Activated CD4-positive, alpha-beta T cell treated with anti-CD3 and anti-CD28 coated beads, Interleukin-2, Interleukin-6, amounts not matched to agents 100 ng/mL and 50 ng/mL, durations not matched to agents 16 hours and 8 hours (primary cell): ENCODE measurements around the gene CCZ1B.
"Not testable (repeated sequence)": the region's sequence is repeated elsewhere in the genome, so short reads cannot be mapped to it uniquely, and the experiment has no call there.

Experiments used
- DNase-seq: peaks from one replicate; pipeline ENCODE4 v3.0.0-alpha.2; 2020

The CCZ1B gene

DNA sequence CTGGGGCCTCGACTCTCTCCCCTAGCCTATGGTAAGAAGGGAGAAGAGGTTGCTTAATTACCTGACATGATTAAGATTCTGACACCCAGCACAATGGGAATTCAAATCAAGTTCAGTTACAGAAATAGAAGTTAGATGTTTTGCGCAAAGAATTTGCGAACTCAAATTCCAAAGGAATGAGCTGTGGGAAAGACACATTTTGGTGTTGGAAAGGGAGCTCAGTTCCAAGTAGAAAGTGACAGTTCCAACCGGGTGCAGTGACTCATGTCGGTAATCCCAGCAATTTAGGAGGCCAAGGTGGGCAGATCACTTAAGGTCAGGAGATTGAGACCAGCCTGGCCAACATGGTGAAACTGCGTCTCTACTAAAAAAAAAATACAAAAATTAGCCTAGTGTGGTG, 4.0 kb upstream of the CCZ1B start:
- DNase-seq, result not testable (repeated sequence)

- DNase-seq, result not testable (repeated sequence)
These were observed 3.5 kb upstream of the CCZ1B start for GRCh38 chr7:6829616-6830015.

- DNase-seq, result not testable (repeated sequence)
These were observed 1.1 kb upstream of the CCZ1B start for GRCh38 chr7:6827180-6827579.

GRCh38 chr7:6825236-6826125, 594 bp downstream of the CCZ1B start:
- not testable (repeated sequence) for DNase-seq

GRCh38 chr7:6821622-6822021, 4.5 kb downstream of the CCZ1B start:
- DNase-seq, result not testable (repeated sequence)

DNA sequence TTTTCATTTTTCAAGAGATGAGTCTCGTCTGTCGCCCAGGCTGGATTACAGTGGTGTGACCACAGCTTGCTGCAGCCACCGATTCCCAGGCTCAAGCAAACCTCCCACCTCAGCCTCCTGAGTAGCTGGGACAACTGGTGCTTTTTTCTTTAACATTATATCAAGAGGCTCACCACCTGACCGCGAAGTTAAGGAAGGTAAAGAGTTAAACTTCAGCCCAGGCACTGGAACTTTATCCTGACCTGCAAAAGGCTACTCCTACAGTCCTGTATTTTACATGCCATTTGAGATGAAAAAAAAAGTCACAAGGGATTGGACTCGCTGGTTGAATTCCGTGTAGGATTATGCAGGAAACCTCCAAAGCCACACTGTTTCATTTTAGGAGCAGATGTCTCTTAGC, 10.6 kb downstream of the CCZ1B start:
- DNase-seq, result not testable (repeated sequence)

DNA sequence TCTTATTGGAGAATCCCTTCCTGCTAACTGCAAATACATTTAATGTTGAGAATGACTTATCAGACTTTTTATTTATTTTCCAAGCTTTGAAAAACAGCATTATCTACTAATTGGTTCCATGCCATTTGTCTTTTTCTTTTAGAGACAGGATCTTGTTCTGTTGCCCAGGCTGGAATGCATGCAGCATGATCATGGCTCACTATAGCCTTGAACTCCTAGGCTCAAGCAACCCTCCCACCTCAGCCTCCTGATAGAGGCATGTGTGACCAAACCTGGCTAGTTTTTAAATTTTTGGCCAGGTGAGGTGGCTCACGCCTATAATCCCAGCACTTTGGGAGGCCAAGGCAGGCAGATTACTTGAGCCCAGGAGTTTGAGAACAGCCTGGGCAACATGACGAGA, 13.1 kb downstream of the CCZ1B start:
- not testable (repeated sequence) for DNase-seq

- DNase-seq, result not testable (repeated sequence)
These were observed 18.1 kb downstream of the CCZ1B start for GRCh38 chr7:6807959-6808358.

GRCh38 chr7:6807393-6807918, 18.6 kb downstream of the CCZ1B start:
- DNase-seq, result not testable (repeated sequence)

DNA sequence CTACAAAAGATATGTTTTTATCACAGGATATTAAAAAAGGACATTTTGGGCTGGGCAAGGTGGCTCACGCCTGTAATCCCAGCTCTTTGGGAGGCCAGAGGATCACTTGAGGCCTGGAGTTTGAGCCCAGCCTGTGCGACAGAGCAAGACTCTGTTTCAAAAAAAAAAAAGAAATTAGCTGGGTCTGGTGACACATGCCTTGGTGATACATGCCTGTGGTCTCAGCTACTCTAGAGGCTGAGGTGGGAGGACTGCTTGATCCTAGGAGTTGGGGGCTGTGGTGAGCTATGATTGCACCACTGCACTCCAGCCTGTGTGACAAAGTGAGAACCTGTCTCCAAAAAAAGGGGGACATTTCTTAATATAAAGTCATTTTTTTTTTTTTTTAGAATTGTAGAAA, 25.7 kb downstream of the CCZ1B start:
- not testable (repeated sequence) for DNase-seq

DNA sequence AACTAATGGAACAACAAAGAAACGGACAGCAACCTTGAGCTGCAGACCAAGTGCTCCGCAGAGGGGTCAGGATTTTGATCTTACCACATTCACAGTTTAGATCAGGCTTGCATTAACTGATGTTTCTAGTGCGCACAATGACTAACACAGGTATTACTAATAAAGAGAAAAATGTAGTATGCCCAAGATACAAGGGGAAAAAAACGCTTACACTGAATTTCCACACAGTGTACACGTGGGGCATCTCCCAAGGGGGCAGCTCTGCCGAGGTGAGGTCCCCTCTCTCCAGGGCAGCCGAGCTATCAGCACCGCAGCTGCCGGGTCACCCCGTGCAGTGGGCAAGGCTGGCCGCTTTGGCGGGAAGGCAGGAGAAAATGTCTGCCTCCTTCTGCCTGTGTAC, 26.2 kb downstream of the CCZ1B start:
- DNase-seq, result not testable (repeated sequence)

DNA sequence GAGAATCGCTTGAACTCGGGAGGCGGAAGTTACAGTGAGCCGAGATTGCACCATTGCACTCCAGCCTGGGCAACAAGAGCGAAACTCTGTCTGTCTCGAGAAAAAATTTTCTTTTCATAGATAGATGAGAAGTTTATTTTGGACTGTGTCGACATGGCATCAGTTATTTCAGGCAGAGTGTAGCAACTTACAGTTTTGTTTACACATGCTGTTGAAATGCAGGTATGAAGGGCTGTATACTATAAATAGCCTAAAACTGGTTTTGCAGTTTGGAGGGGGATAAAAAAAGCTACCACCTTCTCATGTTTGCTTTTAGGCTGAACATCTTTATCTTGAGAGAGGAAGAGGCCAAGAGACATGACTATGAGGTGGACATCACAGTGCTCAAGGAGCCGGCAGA, 28.0 kb downstream of the CCZ1B start:
- not testable (repeated sequence) for DNase-seq

DNA sequence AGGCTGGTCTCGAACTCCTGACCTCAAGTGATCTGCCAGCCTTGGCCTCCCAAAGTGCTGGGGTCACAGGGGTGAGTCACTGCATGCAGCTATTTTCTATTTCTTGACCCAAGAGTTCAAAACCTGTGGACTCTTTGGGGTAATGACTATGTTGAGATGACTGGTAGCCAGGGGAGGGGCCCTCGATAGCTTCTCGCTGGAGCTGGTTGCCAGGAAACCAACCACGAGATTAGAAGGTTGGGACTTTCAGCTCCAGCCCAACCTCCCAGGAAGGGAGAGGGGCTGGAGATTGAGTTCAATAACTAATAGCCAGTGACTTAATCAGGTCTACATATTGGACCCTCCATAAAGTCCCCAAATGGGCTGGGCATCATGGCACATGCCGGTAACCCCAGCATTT, 28.9 kb downstream of the CCZ1B start:
- DNase-seq, result not testable (repeated sequence)

DNA sequence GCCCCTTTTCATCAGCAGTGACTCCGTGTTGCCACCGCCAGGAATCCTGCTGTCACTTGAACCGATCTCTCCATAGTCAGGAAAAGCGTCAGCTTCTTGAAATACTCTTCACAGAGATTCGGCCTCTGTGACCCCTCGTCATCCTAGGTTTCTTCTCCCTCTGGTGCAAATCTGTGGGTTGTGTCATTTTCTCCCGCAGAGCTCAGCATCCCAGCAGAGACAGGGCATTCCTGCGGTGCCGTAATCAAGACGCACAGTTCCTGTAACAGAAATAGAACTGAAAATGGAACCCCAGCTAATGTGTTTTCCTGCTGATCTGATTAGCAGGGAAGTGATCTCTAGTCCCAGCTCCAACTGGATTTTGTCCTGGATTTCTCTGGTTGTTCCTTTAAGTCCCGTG, 31.8 kb downstream of the CCZ1B start:
- not testable (repeated sequence) for DNase-seq

DNA sequence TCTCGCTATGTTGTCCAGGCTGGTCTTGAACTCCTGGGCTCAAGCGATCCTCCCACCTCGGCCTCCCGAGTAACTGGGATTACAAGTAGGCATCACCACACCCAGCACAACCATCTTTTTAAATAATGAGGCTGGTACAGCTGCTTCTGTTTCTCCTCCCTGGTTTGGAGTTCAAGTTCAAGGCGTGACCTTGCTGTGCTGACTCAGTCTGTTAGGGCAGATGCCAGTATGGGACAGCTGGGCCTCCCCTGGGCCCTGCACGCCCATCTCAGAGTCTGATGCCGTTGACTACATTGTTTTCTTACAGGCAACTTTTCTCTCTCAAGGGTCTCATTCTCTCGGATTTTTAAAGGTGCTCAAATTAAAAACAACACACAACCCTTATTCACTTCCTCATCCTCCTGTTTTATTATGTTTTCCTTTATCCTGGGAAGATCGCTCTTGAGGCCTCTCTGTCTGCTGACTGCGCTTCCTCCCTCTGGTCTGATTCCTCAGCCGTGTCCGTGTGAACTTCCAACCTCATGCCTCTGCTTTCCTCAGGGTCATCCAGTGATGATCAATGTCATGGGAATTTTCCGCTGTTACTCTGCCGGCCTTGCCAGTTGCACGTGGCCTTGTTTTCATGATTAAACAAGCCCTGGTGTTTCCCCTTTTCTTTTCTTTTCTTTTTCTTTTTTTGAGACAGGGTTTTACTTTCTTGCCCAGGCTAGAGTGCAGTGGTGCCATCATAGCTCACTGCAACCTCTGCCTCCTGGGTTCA, 33.8 kb downstream of the CCZ1B start:
- DNase-seq, result not testable (repeated sequence)

DNA sequence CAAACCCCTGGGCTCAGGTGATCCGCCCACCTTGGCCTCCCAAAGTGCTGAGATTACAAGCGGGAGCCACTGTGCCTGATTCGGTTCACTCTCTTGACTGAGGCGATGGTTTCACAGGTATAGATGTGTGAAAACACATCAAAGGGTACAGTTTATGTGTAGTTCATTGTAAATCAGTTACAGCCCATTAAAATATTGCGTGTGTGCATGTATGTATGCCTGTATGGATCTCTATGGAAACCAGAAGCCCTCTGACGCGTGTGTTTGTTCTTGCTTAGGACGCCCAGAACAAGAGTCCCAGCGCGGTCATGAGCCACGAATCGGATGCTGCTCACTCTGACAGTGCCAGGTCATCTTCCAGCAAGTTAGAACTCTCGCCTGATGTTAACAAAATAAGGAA, 36.7 kb downstream of the CCZ1B start:
- not testable (repeated sequence) for DNase-seq

DNA sequence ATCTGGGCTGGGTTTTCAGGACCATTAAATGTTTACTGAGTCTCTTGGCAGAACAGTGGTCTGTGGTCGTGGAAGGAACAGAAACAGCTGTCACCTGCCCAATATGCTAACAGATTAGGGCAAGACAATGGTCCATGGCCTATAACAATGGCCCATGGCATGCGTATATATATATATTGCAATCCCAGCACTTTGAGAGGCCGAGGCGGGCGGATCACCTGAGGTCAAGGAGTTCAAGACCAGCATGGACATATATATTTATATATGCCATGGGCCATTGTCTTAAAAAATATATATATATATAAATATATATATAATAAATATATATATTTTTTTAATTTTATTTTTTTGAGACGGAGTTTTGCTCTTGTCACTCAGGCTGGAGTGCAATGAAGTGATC, 44.5 kb downstream of the CCZ1B start:
- DNase-seq, result not testable (repeated sequence)

GRCh38 chr7:6761186-6761585, 64.9 kb downstream of the CCZ1B start:
- DNase-seq, result not testable (repeated sequence)

DNA sequence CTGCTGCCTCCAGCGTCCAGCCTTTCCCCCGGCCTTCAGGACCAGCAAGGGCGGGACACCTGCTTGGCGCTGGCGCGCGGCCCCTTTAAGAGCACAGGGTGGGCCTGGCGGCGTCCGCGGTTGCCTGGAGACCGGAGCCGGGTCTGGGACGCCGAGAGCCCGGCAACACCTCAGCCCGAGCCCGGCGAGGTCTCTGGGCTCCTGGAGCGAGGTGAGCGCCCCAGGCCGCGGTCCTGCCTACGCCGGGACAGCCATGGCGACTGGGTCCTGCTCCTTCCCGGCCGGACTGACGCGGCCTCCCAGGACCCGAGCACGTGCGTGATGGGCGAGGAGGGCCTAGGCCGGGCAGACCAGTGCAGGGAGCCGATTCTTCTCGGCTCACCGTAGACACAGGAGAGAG, 72.1 kb downstream of the CCZ1B start, which contains the start of gene RSPH10B2:
TSS of gene RSPH10B2 (plus strand) at position 140 of the 400 bp plus-strand sequence. CDS start 3,575 bp downstream, outside the sequence.
- DNase-seq, result not testable (repeated sequence)

DNA sequence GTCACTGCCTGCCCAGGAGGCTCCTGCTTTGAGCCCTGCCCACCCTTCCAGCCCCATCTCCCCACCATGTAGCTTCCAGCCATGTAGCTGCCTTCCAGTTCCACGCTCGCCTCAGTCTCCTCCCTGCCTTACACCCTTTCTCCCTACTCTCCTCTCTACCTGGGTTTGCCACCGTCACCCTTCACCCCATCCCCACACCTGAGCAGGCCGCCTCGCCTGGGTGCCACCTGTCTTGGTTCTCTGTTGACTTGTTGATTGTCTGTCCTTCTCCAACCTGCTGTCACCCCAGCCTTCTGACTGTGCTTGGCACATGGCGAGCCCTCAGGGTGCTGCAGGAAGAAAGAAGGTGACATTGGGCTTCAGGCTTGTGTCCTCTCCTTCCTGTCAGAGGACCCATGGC, 75.9 kb downstream of the CCZ1B start:
- not testable (repeated sequence) for DNase-seq

DNA sequence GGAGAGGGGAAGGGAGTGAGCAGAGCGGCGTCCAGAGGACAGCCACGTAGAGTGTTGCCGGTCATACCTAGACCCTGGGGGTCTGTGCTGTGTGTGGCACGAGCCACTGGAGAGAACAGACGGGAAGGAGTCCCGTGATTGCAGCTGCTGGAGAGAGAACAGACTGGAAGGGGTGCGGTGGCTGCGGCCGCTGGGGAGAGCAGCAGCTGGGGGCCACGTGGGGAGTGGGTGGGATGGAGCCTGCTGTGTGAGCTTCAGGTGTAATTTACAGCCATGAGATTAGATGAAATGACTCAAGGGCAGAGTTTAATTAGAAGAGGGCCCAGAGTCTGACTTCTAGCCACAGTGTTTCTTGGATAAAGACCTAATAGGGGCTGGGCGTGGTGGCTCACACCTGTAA, 76.7 kb downstream of the CCZ1B start:
- DNase-seq, result not testable (repeated sequence)
